H9 (cell line): ENCODE results near the gene PLGRKT. TPM values are rescaled to one million over a fixed set of nuclear protein-coding genes. Genes with fewer than 3 reads are reported as not detected.
"Not testable (repeated sequence)": the region's sequence is repeated elsewhere in the genome, so short reads cannot be mapped to it uniquely, and the experiment has no call there.

Experiments used
- DNase-seq: peaks from one replicate; pipeline ENCODE4 v3.0.0-alpha.2; 2017
- H2AFZ ChIP-seq: one replicate; pipeline ENCODE4 v1.6.1; 2013; ENCODE audit warnings: mild to moderate bottlenecking, low read length, control low read depth, moderate library complexity
- H2AK5ac ChIP-seq: 2 replicates; pipeline ENCODE4 v1.6.1; 2013; ENCODE audit warnings: low read length, control low read depth, mixed read lengths; ENCODE audit not compliant: insufficient read length
- H2BK120ac ChIP-seq: one replicate; pipeline ENCODE4 v1.6.1; 2013; ENCODE audit warnings: low read depth, mild to moderate bottlenecking, low read length, control low read depth, inconsistent platforms; ENCODE audit not compliant: poor library complexity, severe bottlenecking
- H2BK12ac ChIP-seq: 2 replicates; pipeline ENCODE4 v1.6.1; 2013; ENCODE audit warnings: low read length, control low read depth, mixed read lengths, low read depth; ENCODE audit not compliant: insufficient read length
- H2BK15ac ChIP-seq: 2 replicates; pipeline ENCODE4 v1.6.1; 2013; ENCODE audit warnings: low read depth, low read length, control low read depth
- H2BK20ac ChIP-seq: one replicate; pipeline ENCODE4 v1.6.1; 2013; ENCODE audit warnings: low read depth, mild to moderate bottlenecking, low read length, control low read depth, inconsistent platforms; ENCODE audit not compliant: poor library complexity, severe bottlenecking
- H2BK5ac ChIP-seq: 2 replicates; pipeline ENCODE4 v1.6.1; 2013; ENCODE audit warnings: low read length, control low read depth, mixed read lengths; ENCODE audit not compliant: insufficient read length
- H3K14ac ChIP-seq: 2 replicates; pipeline ENCODE4 v1.6.1; 2013; ENCODE audit warnings: low read length, control low read depth; ENCODE audit not compliant: insufficient read depth
- H3K18ac ChIP-seq: 2 replicates; pipeline ENCODE4 v1.6.1; 2013; ENCODE audit warnings: low read depth, mild to moderate bottlenecking, mixed read lengths, low read length, control low read depth; ENCODE audit not compliant: insufficient read length
- H3K23ac ChIP-seq: 2 replicates; pipeline ENCODE4 v1.6.1; 2013; ENCODE audit warnings: low read length, control low read depth, mixed read lengths, low read depth; ENCODE audit not compliant: insufficient read length
- H3K23me2 ChIP-seq: 2 replicates; pipeline ENCODE4 v1.6.1; 2013; ENCODE audit warnings: low read depth, mild to moderate bottlenecking, mixed read lengths, low read length, control low read depth; ENCODE audit not compliant: insufficient read length, poor library complexity, severe bottlenecking
- H3K27ac ChIP-seq: 2 replicates; pipeline ENCODE4 v1.5.1; 2013; ENCODE audit warnings: low read length, control low read depth, mixed read lengths, low read depth; ENCODE audit not compliant: insufficient read length
- H3K27me3 ChIP-seq: 2 replicates; pipeline ENCODE4 v1.6.1; 2013; ENCODE audit warnings: low read length, control low read depth, inconsistent platforms; ENCODE audit not compliant: insufficient read depth
- H3K4ac ChIP-seq: 2 replicates; pipeline ENCODE4 v1.6.1; 2013; ENCODE audit warnings: low read depth, mild to moderate bottlenecking, control low read depth, inconsistent platforms, low read length, moderate library complexity
- H3K4me1 ChIP-seq: 2 replicates; pipeline ENCODE4 v1.6.1; 2013; ENCODE audit warnings: low read length, control low read depth, inconsistent platforms; ENCODE audit not compliant: insufficient read depth
- H3K4me2 ChIP-seq: 2 replicates; pipeline ENCODE4 v1.6.1; 2013; ENCODE audit warnings: low read length, control low read depth, mixed read lengths; ENCODE audit not compliant: insufficient read length, insufficient read depth
- H3K56ac ChIP-seq: 2 replicates; pipeline ENCODE4 v1.6.1; 2013; ENCODE audit warnings: low read depth, mild to moderate bottlenecking, mixed read lengths, low read length, control low read depth; ENCODE audit not compliant: insufficient read length
- H3K79me1 ChIP-seq: 2 replicates; pipeline ENCODE4 v1.6.1; 2013; ENCODE audit warnings: low read depth, mild to moderate bottlenecking, moderate library complexity, low read length, control low read depth, inconsistent platforms; ENCODE audit not compliant: insufficient read depth, poor library complexity, severe bottlenecking
- H3K79me2 ChIP-seq: 2 replicates; pipeline ENCODE4 v1.6.1; 2013; ENCODE audit warnings: low read length, control low read depth, inconsistent platforms; ENCODE audit not compliant: insufficient read depth
- H3K9ac ChIP-seq: 2 replicates; pipeline ENCODE4 v1.6.1; 2013; ENCODE audit warnings: low read length, control low read depth, mixed read lengths; ENCODE audit not compliant: insufficient read length; ENCODE audit errors: extremely low read depth
- H3K9me3 ChIP-seq: one replicate; pipeline ENCODE4 v1.6.1; 2013; ENCODE audit warnings: low read depth, low read length, inconsistent platforms; ENCODE audit not compliant: control insufficient read depth
- H3T11ph ChIP-seq: one replicate; pipeline ENCODE4 v1.6.1; 2013; ENCODE audit warnings: mild to moderate bottlenecking, low read length, control low read depth, inconsistent platforms
- H4K20me1 ChIP-seq: one replicate; pipeline ENCODE4 v1.6.1; 2013; ENCODE audit not compliant: control insufficient read depth, insufficient read length, insufficient read depth
- H4K5ac ChIP-seq: 2 replicates; pipeline ENCODE4 v1.6.1; 2013; ENCODE audit warnings: low read depth, mild to moderate bottlenecking, mixed read lengths, low read length, control low read depth; ENCODE audit not compliant: insufficient read length
- H4K8ac ChIP-seq: replicated peaks from 2 replicates; pipeline ENCODE4 v1.6.1; 2013; ENCODE audit warnings: low read length, control low read depth, mixed read lengths, low read depth; ENCODE audit not compliant: insufficient read length
- H4K91ac ChIP-seq: 2 replicates; pipeline ENCODE4 v1.6.1; 2013; ENCODE audit warnings: low read depth, mild to moderate bottlenecking, moderate library complexity, mixed read lengths, low read length, control low read depth; ENCODE audit not compliant: insufficient read length
- H3K27ac Mint-ChIP-seq, 3 experiments: 2 replicates in 2 of 3; 3 replicates in 1 of 3; pipeline ENCODE4 v1.8.0; 2020 to 2021; ENCODE audit warnings: mixed read lengths in 3 of 3, mild to moderate bottlenecking in 1 of 3, moderate library complexity in 1 of 3
- H3K27me3 Mint-ChIP-seq: 2 replicates; pipeline ENCODE4 v1.8.0; 2021; ENCODE audit warnings: low read depth, mild to moderate bottlenecking, moderate library complexity, mixed read lengths
- H3K36me3 Mint-ChIP-seq, 3 experiments: 2 replicates in 2 of 3; 3 replicates in 1 of 3; pipeline ENCODE4 v1.8.0; 2020 to 2021; ENCODE audit warnings: low read depth in 3 of 3, mixed read lengths in 3 of 3; ENCODE audit not compliant: insufficient read depth in 1 of 3
- H3K4me1 Mint-ChIP-seq, 2 experiments: 2 replicates each; pipeline ENCODE4 v1.8.0; 2020; ENCODE audit warnings: mixed read lengths in 2 of 2
- H3K4me3 Mint-ChIP-seq, 2 experiments: 2 replicates in 1 of 2; 3 replicates in 1 of 2; pipeline ENCODE4 v1.8.0; 2020 to 2021; ENCODE audit warnings: mild to moderate bottlenecking in 2 of 2, mixed read lengths in 2 of 2, moderate library complexity in 1 of 2
- H3K9me3 Mint-ChIP-seq, 2 experiments: 2 replicates in 1 of 2; 3 replicates in 1 of 2; pipeline ENCODE4 v1.8.0; 2020; ENCODE audit warnings: mild to moderate bottlenecking in 2 of 2, mixed read lengths in 2 of 2, moderate library complexity in 1 of 2
- CTCF ChIP-seq: fragments of 200-600 bp; sonication (generic); conservative IDR thresholded peaks from 3 replicates; pipeline ENCODE4 v1.8.0; 2021; ENCODE audit warnings: antibody characterized with exemption, mild to moderate bottlenecking
- whole genome bisulfite sequencing: extraction: QIAGEN DNeasy Blood & Tissue Kit; methylation state at CpG from one replicate; pipeline ENCODE4 v1.1.7; 2013; ENCODE audit warnings: missing lambda C conversion rate, low lambda C conversion rate, mixed read lengths; ENCODE audit not compliant: insufficient read length; ENCODE audit errors: extremely low coverage; 5-methylcytosine and 5-hydroxymethylcytosine counted together
- total RNA-seq: library from RNA; stranded (reverse); gene quantifications from 2 replicates; pipeline ENCODE4 v1.2.1, GENCODE V29; 2021

The PLGRKT gene
- total RNA-seq, 1 experiment from 2014 or later: 19.6 TPM

- Histone ChIP-seq H2AK5ac (no peak overlapping the region), H3K23me2 (no peaks in the 10 kb centered on the region), H3K4me1 (no peaks in the 10 kb centered on the region), H3K4ac (no peak overlapping the region), H3K18ac (no peak overlapping the region), H3K79me2 (no peaks in the 10 kb centered on the region), H2BK5ac (no peak overlapping the region), H4K20me1 (no peaks in the 10 kb centered on the region), H2BK20ac (no peak overlapping the region), H3K27ac (no peak overlapping the region), H3K4me2 (no peak overlapping the region), H3K14ac (no peak overlapping the region), H2BK120ac (no peak overlapping the region), H3K27me3 (no peaks in the 10 kb centered on the region), H2AFZ (no peak overlapping the region), H4K5ac (no peak overlapping the region), H3K56ac (no peak overlapping the region), H4K8ac (no peak overlapping the region), H4K91ac (no peak overlapping the region), H2BK12ac (no peak overlapping the region), H3K79me1 (no peaks in the 10 kb centered on the region), H3T11ph (no peak overlapping the region), H3K9ac (no peak overlapping the region), H2BK15ac (no peak overlapping the region), H3K23ac (no peak overlapping the region), H3K9me3 (no peaks in the 10 kb centered on the region)
- no CpG with 5 or more reads among the region's 2 CpGs for WGBS
- Mint-ChIP-seq H3K9me3 (peaks cover 16 to 19% of the 10 kb centered on the region in 2 experiments), H3K4me3 (no peak overlapping the region), H3K27ac (no peak overlapping the region), H3K36me3 (peaks cover 2 to 8% (median 4%) of the 10 kb centered on the region in 3 experiments; a peak in 4 of 7 replicates), H3K4me1 (peaks cover 4 to 6% of the 10 kb centered on the region in 2 experiments; a peak in 3 of 4 replicates), H3K27me3 (peaks cover 25% of the 10 kb centered on the region)
- DNase-seq: no peak
- no peak for TF ChIP-seq CTCF
These were observed 40.5 kb upstream of the PLGRKT start for GRCh38 chr9:5478206-5478605.

GRCh38 chr9:5475611-5476010, 37.9 kb upstream of the PLGRKT start:
- H3K27ac Mint-ChIP-seq, H3K23me2 ChIP-seq, H4K5ac ChIP-seq, H4K20me1 ChIP-seq, H3K9ac ChIP-seq, H3K79me1 ChIP-seq, H3K27me3 ChIP-seq, H2BK5ac ChIP-seq, H2AK5ac ChIP-seq, H3T11ph ChIP-seq, H2BK120ac ChIP-seq, H4K8ac ChIP-seq, H3K79me2 ChIP-seq, H3K56ac ChIP-seq, H2AFZ ChIP-seq, H3K4ac ChIP-seq, H3K36me3 Mint-ChIP-seq, H2BK20ac ChIP-seq, H3K4me2 ChIP-seq, H3K14ac ChIP-seq, H3K4me1 Mint-ChIP-seq, H4K91ac ChIP-seq, H3K4me3 Mint-ChIP-seq, DNase-seq, H3K4me1 ChIP-seq, H3K18ac ChIP-seq, H3K27ac ChIP-seq, H3K9me3 ChIP-seq, H2BK12ac ChIP-seq, H3K23ac ChIP-seq, H2BK15ac ChIP-seq: not testable (repeated sequence)
- H3K9me3 Mint-ChIP-seq: peaks cover 16 to 19% of the 10 kb centered on the region in 2 experiments
- peaks cover 25% of the 10 kb centered on the region for H3K27me3 Mint-ChIP-seq
- no CpG with 5 or more reads among the region's 2 CpGs for WGBS
